Osteocyte (in vitro differentiated cells): ENCODE data around the gene FXYD1. TPM values are rescaled to one million over a fixed set of nuclear protein-coding genes. Genes with fewer than 3 reads are reported as not detected.

Experiments
- DNase-seq: peaks from one replicate; pipeline ENCODE4 v3.0.0; 2021; ENCODE audit warnings: mixed read lengths; ENCODE audit not compliant: unreplicated experiment; ENCODE audit errors: extremely low spot score
- H3K27ac Mint-ChIP-seq: one replicate; pipeline ENCODE4 v1.8.0; 2021; ENCODE audit warnings: mild to moderate bottlenecking, mixed read lengths; ENCODE audit not compliant: unreplicated experiment
- H3K27me3 Mint-ChIP-seq: one replicate; pipeline ENCODE4 v1.8.0; 2021; ENCODE audit warnings: mixed read lengths; ENCODE audit not compliant: unreplicated experiment
- H3K36me3 Mint-ChIP-seq: one replicate; pipeline ENCODE4 v1.8.0; 2021; ENCODE audit warnings: mixed read lengths; ENCODE audit not compliant: unreplicated experiment
- H3K4me1 Mint-ChIP-seq: one replicate; pipeline ENCODE4 v1.8.0; 2021; ENCODE audit warnings: mixed read lengths; ENCODE audit not compliant: unreplicated experiment
- H3K4me3 Mint-ChIP-seq: one replicate; pipeline ENCODE4 v1.8.0; 2021; ENCODE audit warnings: mild to moderate bottlenecking, moderate library complexity, mixed read lengths; ENCODE audit not compliant: unreplicated experiment
- H3K9me3 Mint-ChIP-seq: one replicate; pipeline ENCODE4 v1.8.0; 2021; ENCODE audit warnings: mixed read lengths; ENCODE audit not compliant: unreplicated experiment
- CTCF ChIP-seq: fragments of 200-600 bp; sonication (generic); IDR thresholded peaks from 2 replicates; pipeline ENCODE4 v1.5.0; 2021; ENCODE audit warnings: antibody characterized with exemption, mild to moderate bottlenecking, moderate library complexity
- long read RNA-seq: library from polyadenylated mRNA; unstranded; transcript quantifications from one replicate; pipeline ENCODE4 v2.0.0, GENCODE V29; 2021
- total RNA-seq: library from RNA; stranded (reverse); gene quantifications from 2 replicates; pipeline ENCODE4 v1.2.1, GENCODE V29; 2021

FXYD1 gene
- total RNA-seq, result 0.86 TPM in 1 of 2 replicates, not detected in the other
- long read RNA-seq, result 0 reads

- Mint-ChIP-seq H3K4me1 (peaks cover 34% of the 10 kb centered on the region), H3K27me3 (peaks cover 20% of the 10 kb centered on the region), H3K9me3 (no peaks in the 10 kb centered on the region), H3K27ac (peak within 1 kb of the TSS; percentile 38), H3K36me3 (no peaks in the 10 kb centered on the region), H3K4me3 (no peak within 1 kb of the TSS)
- DNase-seq, result no peak
- TF ChIP-seq CTCF, result no peak
These were observed at the start of gene FXYD1 for GRCh38 chr19:35138305-35138892. Gene FXYD1, plus strand, starts transcription at chr19:35138824. Its CDS starts 1,256 bp downstream, at chr19:35140080.

- no peak overlapping the region for H3K4me3 Mint-ChIP-seq
- no peaks in the 10 kb centered on the region for H3K9me3 Mint-ChIP-seq
- no peak overlapping the region for H3K27ac Mint-ChIP-seq
- H3K36me3 Mint-ChIP-seq, result no peaks in the 10 kb centered on the region
- no peak for TF ChIP-seq CTCF
- peaks cover 4% of the 10 kb centered on the region for H3K4me1 Mint-ChIP-seq
- no peak for DNase-seq
- peaks cover 2% of the 10 kb centered on the region for H3K27me3 Mint-ChIP-seq
These were observed 49.1 kb upstream of the FXYD1 start for GRCh38 chr19:35089554-35089953.

- H3K4me1 Mint-ChIP-seq, result peaks cover 4% of the 10 kb centered on the region
- DNase-seq, result no peak
- no peaks in the 10 kb centered on the region for H3K36me3 Mint-ChIP-seq
- H3K27ac Mint-ChIP-seq, result no peak overlapping the region
- H3K27me3 Mint-ChIP-seq, result peaks cover 2% of the 10 kb centered on the region
- H3K4me3 Mint-ChIP-seq, result no peak overlapping the region
- TF ChIP-seq CTCF, result no peak
- H3K9me3 Mint-ChIP-seq, result no peaks in the 10 kb centered on the region
These were observed 48.5 kb upstream of the FXYD1 start for GRCh38 chr19:35090160-35090505.

- peak; percentile 69 for TF ChIP-seq CTCF
- Mint-ChIP-seq H3K27me3 (peaks cover 3% of the 10 kb centered on the region), H3K27ac (no peak overlapping the region), H3K36me3 (no peaks in the 10 kb centered on the region), H3K9me3 (no peaks in the 10 kb centered on the region), H3K4me3 (no peak overlapping the region), H3K4me1 (peaks cover 4% of the 10 kb centered on the region)
- no peak for DNase-seq
These were observed 48.0 kb upstream of the FXYD1 start for GRCh38 chr19:35090506-35091214.

- H3K4me1 Mint-ChIP-seq, result peaks cover 3% of the 10 kb centered on the region
- no peak overlapping the region for H3K4me3 Mint-ChIP-seq
- TF ChIP-seq CTCF, result no peak
- no peaks in the 10 kb centered on the region for H3K36me3 Mint-ChIP-seq
- no peak for DNase-seq
- no peak overlapping the region for H3K27ac Mint-ChIP-seq
- H3K27me3 Mint-ChIP-seq, result peaks cover 6% of the 10 kb centered on the region
- H3K9me3 Mint-ChIP-seq, result no peaks in the 10 kb centered on the region
These were observed 45.2 kb upstream of the FXYD1 start for GRCh38 chr19:35093430-35093829.
